Head of caudate nucleus (tissue), 42 donors: ENCODE results near the gene DTD2.
"Not testable (repeated sequence)": the region's sequence is repeated elsewhere in the genome, so short reads cannot be mapped to it uniquely, and the experiment has no call there.

Experiments
- DNase-seq, 42 donors: peaks; one replicate each; pipeline versions ENCODE4 v3.0.0 to v3.0.0-alpha.2; 2020 to 2021; ENCODE audit warnings: mixed read lengths in 7 of 42
- intact Hi-C: fragments of 100-400 bp; cut with DNase I; formaldehyde crosslinking; loops from one replicate; pipeline ENCODE4 v1.15.0; 2022

DTD2 gene

GRCh38 chr14:31449136-31449535 is 8.2 kb downstream of the DTD2 start:
- intact Hi-C loops, result no loop called here
- DNase-seq, result no peak

GRCh38 chr14:31445703-31446102 is 11.6 kb downstream of the DTD2 start:
- DNase-seq, result no peak
- intact Hi-C loops, result no loop called here

DNA sequence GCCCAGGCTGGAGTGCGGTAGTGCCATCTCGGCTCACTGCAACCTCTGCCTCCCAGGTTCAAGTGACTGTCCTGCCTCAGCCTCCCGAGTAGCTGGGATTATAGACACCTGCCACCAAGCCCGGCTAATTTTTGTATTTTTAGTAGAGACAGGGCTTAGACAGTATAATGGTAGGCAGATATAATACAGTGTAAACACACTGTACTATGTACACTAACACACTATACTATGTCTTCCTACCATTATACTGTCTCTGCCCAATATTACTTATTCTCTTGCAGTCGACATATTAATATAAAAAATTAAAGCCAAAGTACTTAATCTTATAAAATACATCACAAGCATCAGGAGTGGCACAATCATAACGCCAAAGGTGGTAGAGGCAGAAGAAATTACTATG is 15.0 kb downstream of the DTD2 start:
- DNase-seq, result no peak
- intact Hi-C loops, result no loop called here

GRCh38 chr14:31441273-31442111 is 15.8 kb downstream of the DTD2 start:
- no peak for DNase-seq
- intact Hi-C loops, result no loop called here

DNA sequence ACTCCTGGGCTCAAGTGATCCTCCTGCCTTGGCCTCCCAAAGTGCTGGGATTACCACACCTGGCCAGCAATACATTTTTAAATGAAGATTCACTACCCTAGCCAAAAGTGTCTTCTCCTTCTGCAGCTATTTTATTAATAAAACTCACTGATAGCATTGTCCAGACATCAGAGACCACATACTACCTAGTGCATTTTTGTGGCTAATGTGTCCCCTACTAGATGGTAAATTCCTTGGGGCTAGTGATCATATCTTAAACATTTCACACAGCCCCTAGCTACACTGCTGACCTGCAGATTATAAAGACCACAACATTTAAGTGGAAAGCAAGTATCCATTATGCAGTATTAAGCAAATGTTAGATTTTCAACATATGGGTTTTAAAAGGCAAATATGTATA is 17.0 kb downstream of the DTD2 start:
- intact Hi-C loops, result no loop called here
- no peak for DNase-seq

- intact Hi-C loops, result no loop called here
- DNase-seq, result peak in 1 of 42 donors; percentile 43
Observed at GRCh38 chr14:31439561-31439960, 17.7 kb downstream of the DTD2 start.

DNA sequence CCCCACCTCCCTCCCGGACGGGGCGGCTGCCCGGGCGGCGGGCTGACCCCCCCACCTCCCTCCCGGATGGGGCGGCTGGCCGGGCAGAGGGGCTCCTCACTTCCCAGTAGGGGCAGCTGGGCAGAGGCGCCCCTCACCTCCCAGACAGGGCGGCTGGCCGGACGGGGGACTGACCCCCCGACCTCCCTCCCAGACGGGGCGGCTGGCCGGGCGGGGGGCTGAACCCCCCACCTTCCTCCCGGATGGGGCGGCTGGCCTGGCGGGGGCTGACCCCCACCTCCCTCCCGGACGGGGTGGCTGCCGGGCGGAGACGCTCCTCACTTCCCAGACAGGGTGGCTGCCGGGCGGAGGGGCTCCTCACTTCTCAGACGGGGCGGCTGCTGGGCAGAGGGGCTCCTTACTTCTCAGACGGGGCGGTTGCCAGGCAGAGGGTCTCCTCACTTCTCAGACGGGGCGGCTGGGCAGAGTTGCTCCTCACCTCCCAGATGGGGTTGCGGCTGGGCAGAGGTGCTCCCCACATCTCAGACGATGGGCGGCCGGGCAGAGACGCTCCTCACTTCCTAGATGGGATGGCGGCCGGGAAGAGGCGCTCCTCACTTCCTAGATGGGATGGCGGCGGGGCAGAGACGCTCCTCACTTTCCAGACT is 20.1 kb downstream of the DTD2 start:
- DNase-seq, intact Hi-C loops: not testable (repeated sequence)

GRCh38 chr14:31435276-31435675 is 22.0 kb downstream of the DTD2 start:
- intact Hi-C loops, result no loop called here
- no peak for DNase-seq

DNA sequence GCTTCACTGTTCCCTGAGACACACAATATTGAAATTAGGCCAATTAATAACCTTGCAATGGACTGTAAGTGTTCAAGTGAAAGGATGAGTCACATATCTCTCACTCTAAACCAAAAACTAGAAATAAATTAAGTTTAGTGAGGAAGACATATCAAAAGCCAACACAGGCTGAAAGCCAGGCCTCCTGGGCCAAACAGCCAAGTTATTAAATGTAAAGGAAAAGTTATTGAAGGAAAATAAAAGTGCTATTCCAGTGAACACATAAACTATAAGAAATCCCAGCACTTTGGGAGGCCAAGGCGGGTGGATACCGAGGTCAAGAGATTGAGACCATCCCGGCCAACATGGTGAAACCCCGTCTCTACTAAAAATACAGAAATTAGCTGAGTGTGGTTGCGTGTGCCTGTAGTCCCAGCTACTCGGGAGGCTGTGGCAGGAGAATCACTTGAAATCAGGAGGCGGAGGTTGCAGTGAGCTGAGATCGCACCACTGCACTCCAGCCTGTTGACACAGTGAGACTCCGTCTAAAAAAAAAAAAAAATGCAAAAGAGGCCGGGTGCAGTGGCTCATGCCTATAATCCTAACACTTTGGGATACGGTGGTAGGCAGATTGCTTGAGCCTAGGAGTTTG is 26.6 kb downstream of the DTD2 start:
- DNase-seq, result no peak
- intact Hi-C loops, result no loop called here

GRCh38 chr14:31429791-31430190 is 27.5 kb downstream of the DTD2 start:
- DNase-seq, result no peak
- intact Hi-C loops, result no loop called here

GRCh38 chr14:31428011-31428410 is 29.3 kb downstream of the DTD2 start:
- intact Hi-C loops, result no loop called here
- no peak for DNase-seq

GRCh38 chr14:31426663-31427062 is 30.6 kb downstream of the DTD2 start:
- intact Hi-C loops, result no loop called here
- DNase-seq, result no peak

- intact Hi-C loops, result no loop called here
- DNase-seq, result no peak
Observed at GRCh38 chr14:31425905-31426304, 31.4 kb downstream of the DTD2 start.

GRCh38 chr14:31421200-31421599 is 36.1 kb downstream of the DTD2 start:
- DNase-seq, result no peak
- intact Hi-C loops, result no loop called here

DNA sequence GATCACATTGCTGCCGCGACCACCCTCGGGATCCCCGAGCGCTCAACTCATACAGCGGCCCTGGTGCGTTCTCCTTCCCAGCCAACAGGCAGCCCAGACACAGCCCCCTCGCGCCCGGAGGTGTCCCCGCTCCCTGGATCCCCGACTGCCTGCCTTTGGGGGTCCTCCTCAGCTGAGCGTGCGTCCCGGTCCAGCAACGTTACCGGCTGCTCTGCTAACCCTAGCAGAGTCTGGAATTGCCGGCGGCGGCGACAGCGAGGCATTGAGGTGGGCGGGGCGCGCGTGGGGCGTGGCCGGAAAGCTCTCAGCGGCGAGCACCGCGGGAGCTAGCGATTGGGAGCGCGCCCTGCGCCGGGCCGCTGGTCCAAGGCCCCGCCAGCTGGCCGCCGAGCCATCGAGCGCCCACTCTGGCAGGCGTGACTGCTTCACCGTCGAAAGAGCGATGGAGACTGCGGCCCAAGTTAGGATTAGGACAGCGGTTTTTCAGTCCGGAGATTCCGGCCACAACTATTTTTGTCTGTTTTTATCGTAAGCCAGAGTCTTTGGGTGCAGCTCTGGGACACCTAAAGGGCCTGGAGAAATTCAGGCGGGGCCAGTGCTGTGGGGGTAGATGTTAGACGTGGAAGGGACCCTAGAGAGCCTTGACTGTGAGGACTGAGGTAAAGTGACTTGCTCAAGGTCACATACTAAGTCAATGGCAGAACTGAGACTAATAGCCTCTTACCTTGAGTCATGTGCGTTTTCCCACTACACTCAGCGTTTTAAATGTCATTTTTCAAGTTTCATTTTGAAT is 36.8 kb downstream of the DTD2 start, which contains the start of gene HEATR5A:
Gene HEATR5A (minus strand): TSS at position 232 of the 793 bp plus-strand sequence. CDS start 17,575 bp downstream, outside the sequence.
- peak; percentile 87 to 98 (median 95) for DNase-seq
- intact Hi-C loops, result loop anchor here (1.0 kb wide), 1 partner anchor 37 kb away; the partner anchor contains the start of gene DTD2

DNA sequence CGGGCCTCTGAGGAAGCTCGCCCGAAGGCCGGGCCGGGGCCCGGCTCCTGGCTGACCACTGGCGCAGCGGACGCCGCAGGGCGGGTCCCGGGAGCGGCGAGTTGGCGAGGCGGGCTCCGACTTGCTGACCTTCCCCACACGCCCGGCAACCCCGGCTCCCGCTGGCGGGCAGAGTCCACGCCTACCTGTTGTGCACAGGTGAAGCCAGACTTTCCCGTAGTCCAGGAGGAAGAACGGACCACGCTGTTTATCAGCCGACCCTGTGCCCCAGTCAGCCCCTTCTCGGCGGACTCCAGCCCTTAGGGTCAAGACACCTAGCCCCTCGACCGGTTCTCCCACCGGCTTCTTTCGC is 37.4 kb downstream of the DTD2 start:
- intact Hi-C loops, result loop anchor here (1.0 kb wide), 1 partner anchor 37 kb away; the partner anchor contains the start of gene DTD2
- DNase-seq, result peak in 38 of 42 donors; percentile 11 to 67 (median 38)

DNA sequence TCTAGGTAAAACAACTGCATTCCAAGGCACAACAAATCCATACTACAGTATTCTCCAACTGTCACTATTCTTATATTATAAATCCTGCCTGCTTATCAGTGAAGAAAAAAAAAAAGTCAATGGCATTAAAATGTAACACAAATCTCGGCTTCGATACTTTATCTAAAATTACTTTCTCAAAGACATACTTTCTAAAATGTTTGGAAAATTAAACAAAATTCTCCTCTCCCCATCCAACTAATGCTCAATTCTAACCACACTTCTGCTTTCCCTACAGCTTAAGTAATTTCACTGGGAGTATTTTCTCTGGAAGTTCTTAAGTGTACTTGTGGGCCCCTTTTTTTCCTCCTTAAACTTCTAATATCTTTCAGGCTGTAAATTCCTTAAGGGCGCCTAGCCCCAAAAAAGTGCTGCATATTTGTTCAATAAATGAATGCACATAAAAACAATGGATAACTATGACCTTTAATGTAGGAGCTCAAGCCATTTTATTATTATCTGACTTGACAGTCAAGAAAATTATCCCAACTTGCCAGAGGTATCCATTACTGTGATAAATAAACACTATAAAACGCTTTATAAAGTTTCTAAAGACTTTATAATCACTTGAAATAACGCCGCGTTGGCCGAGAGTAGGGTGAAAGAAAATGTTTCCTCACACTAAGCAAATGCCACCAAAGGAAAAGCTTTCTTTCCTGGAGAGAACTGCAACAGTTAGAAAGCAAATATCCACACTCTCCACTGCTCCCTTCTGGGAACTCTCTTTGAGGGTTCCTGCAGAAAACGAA is 37.9 kb downstream of the DTD2 start:
- intact Hi-C loops, result no loop called here
- DNase-seq, result no peak

GRCh38 chr14:31418440-31418839 is 38.9 kb downstream of the DTD2 start:
- intact Hi-C loops, result no loop called here
- DNase-seq, result no peak
